Activated CD8-positive, alpha-beta T cell treated with anti-CD3 and anti-CD28 coated beads, Interleukin-2, amount 10 ng/mL, durations not matched to agents 7 days and 5 days (primary cell): ENCODE data around the gene DRAXIN. TPM values are rescaled to one million over a fixed set of nuclear protein-coding genes. Genes with fewer than 3 reads are reported as not detected.

Experiments used
- ATAC-seq: fragments of 150-1000 bp; cut with Tn5 transposase; one replicate; pipeline ENCODE4 v1.10.0; 2021; ENCODE audit warnings: moderate library complexity
- CTCF ChIA-PET: fragments of 350-600 bp; sonication (Branson Sonifier 250); formaldehyde crosslinking; loops from one replicate; lab custom pipeline; 2021; ENCODE audit warnings: antibody characterized with exemption; lab: Charles Lee
- POLR2A ChIA-PET: fragments of 350-600 bp; sonication (Branson Sonifier 250); formaldehyde crosslinking; loops from one replicate; lab custom pipeline; 2021; ENCODE audit warnings: antibody characterized with exemption; lab: Charles Lee
- DNase-seq: peaks from one replicate; pipeline ENCODE4 v3.0.0-alpha.2; 2020
- H3K27ac Mint-ChIP-seq: one replicate; pipeline ENCODE4 v1.8.0; 2021; ENCODE audit warnings: mild to moderate bottlenecking, mixed read lengths
- H3K27me3 Mint-ChIP-seq: one replicate; pipeline ENCODE4 v1.8.0; 2021; ENCODE audit warnings: low read depth, mixed read lengths
- H3K36me3 Mint-ChIP-seq: one replicate; pipeline ENCODE4 v1.8.0; 2021; ENCODE audit warnings: low read depth, mixed read lengths
- H3K4me1 Mint-ChIP-seq: one replicate; pipeline ENCODE4 v1.8.0; 2021; ENCODE audit warnings: low read depth, mixed read lengths
- H3K4me3 Mint-ChIP-seq: one replicate; pipeline ENCODE4 v1.8.0; 2021; ENCODE audit warnings: mild to moderate bottlenecking, mixed read lengths
- H3K9me3 Mint-ChIP-seq: one replicate; pipeline ENCODE4 v1.8.0; 2022; ENCODE audit warnings: mixed read lengths; ENCODE audit not compliant: insufficient read depth
- total RNA-seq, 2 experiments: library from RNA; stranded (reverse); gene quantifications; one replicate each; pipeline ENCODE4 v1.2.3, GENCODE V29; 2021

Gene DRAXIN
- total RNA-seq, 2 experiments from 2014 or later: 7.1 to 7.7 TPM

- no peaks in the 10 kb centered on the region for H3K27me3 Mint-ChIP-seq
- H3K9me3 Mint-ChIP-seq: no peaks in the 10 kb centered on the region
- ATAC-seq (no peak), DNase-seq (no peak)
- ChIA-PET CTCF (no interaction called here), POLR2A (interaction anchor here (1.5 kb wide), 1 partner anchor 140 kb away, joined by 3 read pairs; no protein-coding TSS in a partner anchor)
- no peaks in the 10 kb centered on the region for H3K36me3 Mint-ChIP-seq
- H3K27ac Mint-ChIP-seq: no peak overlapping the region
- H3K4me3 Mint-ChIP-seq: no peak overlapping the region
- H3K4me1 Mint-ChIP-seq: no peaks in the 10 kb centered on the region
Measured at GRCh38 chr1:11767922-11768704, 76.6 kb downstream of the DRAXIN start.

GRCh38 chr1:11768821-11769220, 77.3 kb downstream of the DRAXIN start:
- DNase-seq (no peak), ATAC-seq (no peak)
- ChIA-PET CTCF (no interaction called here), POLR2A (interaction anchor here (0.7 to 1.5 kb wide), 2 partner anchors 13 to 139 kb away, joined by 3 read pairs; no protein-coding TSS in a partner anchor)
- Mint-ChIP-seq H3K27ac (no peak overlapping the region), H3K4me1 (no peaks in the 10 kb centered on the region), H3K4me3 (no peak overlapping the region), H3K9me3 (no peaks in the 10 kb centered on the region), H3K27me3 (no peaks in the 10 kb centered on the region), H3K36me3 (no peaks in the 10 kb centered on the region)

- Mint-ChIP-seq H3K27me3 (no peaks in the 10 kb centered on the region), H3K36me3 (no peaks in the 10 kb centered on the region), H3K27ac (no peak overlapping the region), H3K4me1 (no peaks in the 10 kb centered on the region), H3K4me3 (no peak overlapping the region), H3K9me3 (no peaks in the 10 kb centered on the region)
- ChIA-PET CTCF (no interaction called here), POLR2A (interaction anchor here (0.7 to 1.5 kb wide), 2 partner anchors 13 to 138 kb away, joined by 3 read pairs; no protein-coding TSS in a partner anchor)
- DNase-seq (no peak), ATAC-seq (no peak)
Measured at GRCh38 chr1:11769274-11769673, 77.8 kb downstream of the DRAXIN start.

DNA sequence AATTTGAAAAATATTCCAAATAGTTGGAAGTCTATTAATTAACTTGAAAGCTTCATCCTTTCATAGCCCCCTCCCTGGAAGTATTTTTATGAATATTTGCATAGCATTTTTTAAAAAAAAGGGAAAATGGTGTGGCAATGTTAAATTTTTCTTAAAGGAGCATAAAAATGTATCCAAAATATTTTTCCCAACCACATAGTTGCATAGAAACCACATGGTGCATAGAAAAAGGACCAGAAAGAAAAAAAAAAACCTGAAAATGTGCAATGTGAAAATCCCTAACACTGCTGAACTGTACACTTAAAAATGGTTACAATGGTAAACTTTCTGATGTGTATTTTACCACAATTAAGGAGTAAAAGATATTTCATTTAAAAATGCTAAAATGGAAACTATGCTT, 78.5 kb downstream of the DRAXIN start:
- Mint-ChIP-seq H3K27me3 (no peaks in the 10 kb centered on the region), H3K9me3 (no peaks in the 10 kb centered on the region), H3K4me3 (no peak overlapping the region), H3K36me3 (no peaks in the 10 kb centered on the region), H3K27ac (no peak overlapping the region), H3K4me1 (no peaks in the 10 kb centered on the region)
- ChIA-PET CTCF (no interaction called here), POLR2A (interaction anchor here (0.6 kb wide), 1 partner anchor 139 kb away, joined by 3 read pairs; no protein-coding TSS in a partner anchor)
- no peak for ATAC-seq
- DNase-seq: no peak

GRCh38 chr1:11771481-11772043, 80.1 kb downstream of the DRAXIN start:
- DNase-seq: no peak
- H3K9me3 Mint-ChIP-seq: no peaks in the 10 kb centered on the region
- CTCF ChIA-PET: no interaction called here
- POLR2A ChIA-PET: no interaction called here
- H3K4me1 Mint-ChIP-seq: no peaks in the 10 kb centered on the region
- H3K27ac Mint-ChIP-seq: no peak overlapping the region
- H3K27me3 Mint-ChIP-seq: no peaks in the 10 kb centered on the region
- no peak overlapping the region for H3K4me3 Mint-ChIP-seq
- ATAC-seq: no peak
- no peaks in the 10 kb centered on the region for H3K36me3 Mint-ChIP-seq

DNA sequence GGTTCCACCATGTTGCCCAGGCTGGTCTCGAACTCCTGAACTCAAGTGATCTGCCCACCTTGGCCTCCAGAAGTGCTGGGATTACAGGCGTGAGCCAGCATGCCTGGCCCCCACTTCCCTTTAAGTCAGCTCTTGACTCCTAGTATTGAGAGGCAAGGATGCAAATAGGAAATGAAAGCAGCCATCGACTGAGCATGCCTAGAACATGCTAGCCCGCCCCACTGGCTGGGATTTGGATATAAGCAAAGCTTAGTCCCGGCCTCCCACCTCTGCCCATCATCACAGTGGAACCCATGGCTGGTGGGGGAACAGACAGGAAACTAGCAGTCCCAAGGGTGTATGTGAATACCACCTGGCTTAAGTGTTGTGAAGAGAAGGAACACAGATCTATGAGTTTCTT, 80.9 kb downstream of the DRAXIN start:
- H3K4me1 Mint-ChIP-seq: no peaks in the 10 kb centered on the region
- ChIA-PET POLR2A (no interaction called here), CTCF (no interaction called here)
- ATAC-seq (no peak), DNase-seq (no peak)
- H3K27ac Mint-ChIP-seq: no peak overlapping the region
- H3K9me3 Mint-ChIP-seq: no peaks in the 10 kb centered on the region
- H3K36me3 Mint-ChIP-seq: no peaks in the 10 kb centered on the region
- no peaks in the 10 kb centered on the region for H3K27me3 Mint-ChIP-seq
- H3K4me3 Mint-ChIP-seq: no peak overlapping the region

- ChIA-PET POLR2A (interaction anchor here (0.6 kb wide), 1 partner anchor 68 kb away, joined by 3 read pairs; no protein-coding TSS in a partner anchor), CTCF (no interaction called here)
- H3K4me3 Mint-ChIP-seq: no peak overlapping the region
- H3K27me3 Mint-ChIP-seq: no peaks in the 10 kb centered on the region
- ATAC-seq (no peak), DNase-seq (no peak)
- H3K36me3 Mint-ChIP-seq: no peaks in the 10 kb centered on the region
- H3K4me1 Mint-ChIP-seq: no peaks in the 10 kb centered on the region
- no peak overlapping the region for H3K27ac Mint-ChIP-seq
- no peaks in the 10 kb centered on the region for H3K9me3 Mint-ChIP-seq
Measured at GRCh38 chr1:11774753-11775152, 83.2 kb downstream of the DRAXIN start.

Other genes with a start within 250 kb of the DRAXIN start
- under 1 TPM; 0.42 to 0.55 TPM for gene DISP3, start 212.6 kb upstream of the DRAXIN start, total RNA-seq
- gene FBXO2, start 37.3 kb upstream of the DRAXIN start, total RNA-seq: 1 to 10 TPM; 5.6 to 6.0 TPM
- 10 to 100 TPM; 39.7 to 42.3 TPM for gene FBXO44, start 36.8 kb upstream of the DRAXIN start, total RNA-seq
- gene FBXO6, start 27.5 kb upstream of the DRAXIN start, total RNA-seq: 10 to 100 TPM; 61.6 to 62.2 TPM
- 100 to 1,000 TPM; 127 to 129 TPM for gene MAD2L2, start 10.6 kb upstream of the DRAXIN start, total RNA-seq
- gene AGTRAP, start 44.4 kb downstream of the DRAXIN start, total RNA-seq: 10 to 100 TPM; 82.5 to 84.2 TPM
- not detected for gene C1orf167, start 70.5 kb downstream of the DRAXIN start, total RNA-seq
- gene MTHFR, start 114.3 kb downstream of the DRAXIN start, total RNA-seq: 10 to 100 TPM; 32.4 to 34.6 TPM
- gene CLCN6, start 114.5 kb downstream of the DRAXIN start, total RNA-seq: 10 to 100 TPM; 19.7 to 20.9 TPM
- not detected for gene NPPA, start 156.1 kb downstream of the DRAXIN start, total RNA-seq
- not detected for gene NPPB, start 167.2 kb downstream of the DRAXIN start, total RNA-seq
- 10 to 100 TPM; 37.4 to 39.7 TPM for gene KIAA2013, start 234.7 kb downstream of the DRAXIN start, total RNA-seq
- gene PLOD1, start 243.0 kb downstream of the DRAXIN start, total RNA-seq: 10 to 100 TPM; 25.0 to 26.1 TPM